GM21381 (cell line): ENCODE results near the gene TIAM2.
"Not testable (repeated sequence)": the region's sequence is repeated elsewhere in the genome, so short reads cannot be mapped to it uniquely, and the experiment has no call there.

Experiments used
- ATAC-seq: cut with Tn5 transposase; IDR thresholded peaks from one replicate; pipeline ENCODE4 v1.9.1; 2021; ENCODE audit warnings: mild to moderate bottlenecking, moderate library complexity; ENCODE audit not compliant: unreplicated experiment

The TIAM2 gene

DNA sequence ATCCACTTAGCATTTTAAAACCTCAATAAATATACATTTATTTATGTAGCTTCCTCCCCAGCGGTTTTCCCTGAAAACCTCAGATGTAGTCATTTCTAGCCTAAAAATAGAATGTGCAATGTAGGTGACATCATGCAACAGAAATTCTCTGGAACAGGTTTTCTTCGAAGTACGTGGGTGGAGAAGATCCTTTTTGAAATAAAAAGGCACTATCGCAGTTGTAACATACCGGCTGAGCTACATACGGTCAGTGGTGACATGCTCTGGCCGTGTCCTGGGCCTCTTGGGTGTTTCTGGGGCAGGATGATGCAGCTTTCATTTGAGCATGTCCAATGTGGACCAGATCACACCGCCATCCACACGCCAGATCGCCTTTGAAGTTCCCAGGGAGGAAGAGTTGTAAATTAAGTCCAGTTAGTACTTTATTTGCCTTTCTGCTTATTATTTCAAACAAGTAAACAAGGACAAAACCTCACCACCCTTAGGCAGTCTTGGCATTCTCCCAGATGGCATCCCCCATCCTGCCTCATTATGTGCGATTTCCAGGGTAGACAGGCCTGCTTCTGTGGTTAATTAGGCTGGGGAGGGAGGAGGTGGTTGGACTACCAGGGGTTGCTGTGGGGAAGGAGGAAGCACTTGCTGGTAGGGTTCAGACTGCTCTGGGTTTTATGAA is 159.2 kb downstream of the TIAM2 start:
- ATAC-seq, result no peak

DNA sequence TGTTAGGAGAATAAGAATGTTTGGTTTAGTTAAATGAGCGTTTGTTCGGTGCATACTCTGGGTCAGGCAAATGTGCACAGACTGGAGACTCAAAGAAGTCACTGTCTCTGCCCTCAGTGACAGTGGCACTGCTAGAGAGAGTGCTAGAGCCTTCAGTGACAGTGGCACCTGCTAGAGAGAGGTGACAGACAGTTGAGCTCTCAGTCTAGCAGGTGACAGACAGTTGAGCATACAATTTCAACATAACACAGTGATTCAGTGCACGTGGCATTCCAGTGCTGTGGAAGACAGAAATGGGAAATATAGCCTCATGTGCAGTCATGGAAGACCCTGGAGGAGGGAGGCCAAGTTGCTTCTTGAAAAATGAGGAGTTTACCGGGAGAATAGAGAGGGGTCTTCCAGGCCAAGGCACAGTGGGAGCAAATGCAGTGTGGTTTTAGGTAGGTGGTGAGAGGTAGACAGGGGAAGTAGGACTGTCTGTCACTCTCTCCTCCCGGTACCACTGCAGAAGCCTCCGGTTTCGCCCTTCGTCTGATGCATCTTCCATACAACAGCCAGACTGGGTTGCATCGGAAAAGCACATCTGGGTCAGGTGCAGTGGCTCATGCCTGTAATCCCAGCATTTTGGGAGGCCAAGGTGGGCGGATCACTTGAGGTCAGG is 160.8 kb downstream of the TIAM2 start:
- no peak for ATAC-seq

DNA sequence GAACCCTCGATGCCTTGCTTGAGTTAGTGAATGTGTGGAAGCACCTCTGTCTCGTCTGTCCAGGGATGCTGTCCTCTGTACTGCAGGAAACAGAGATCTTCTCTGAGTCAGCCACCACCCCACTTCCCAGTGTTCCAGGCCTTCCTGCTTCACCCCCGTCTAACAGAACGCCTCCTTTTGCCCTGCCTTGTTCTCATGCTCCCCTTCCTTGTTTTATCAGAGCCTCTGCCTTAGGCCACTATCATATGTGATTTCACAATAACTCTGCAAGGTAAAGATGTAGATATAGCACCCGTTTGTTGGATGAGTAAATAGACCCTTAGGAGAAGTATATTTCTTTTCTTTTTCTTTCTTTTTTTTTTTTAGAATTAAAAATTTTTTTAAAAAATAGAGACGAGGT is 162.0 kb downstream of the TIAM2 start:
- no peak for ATAC-seq

DNA sequence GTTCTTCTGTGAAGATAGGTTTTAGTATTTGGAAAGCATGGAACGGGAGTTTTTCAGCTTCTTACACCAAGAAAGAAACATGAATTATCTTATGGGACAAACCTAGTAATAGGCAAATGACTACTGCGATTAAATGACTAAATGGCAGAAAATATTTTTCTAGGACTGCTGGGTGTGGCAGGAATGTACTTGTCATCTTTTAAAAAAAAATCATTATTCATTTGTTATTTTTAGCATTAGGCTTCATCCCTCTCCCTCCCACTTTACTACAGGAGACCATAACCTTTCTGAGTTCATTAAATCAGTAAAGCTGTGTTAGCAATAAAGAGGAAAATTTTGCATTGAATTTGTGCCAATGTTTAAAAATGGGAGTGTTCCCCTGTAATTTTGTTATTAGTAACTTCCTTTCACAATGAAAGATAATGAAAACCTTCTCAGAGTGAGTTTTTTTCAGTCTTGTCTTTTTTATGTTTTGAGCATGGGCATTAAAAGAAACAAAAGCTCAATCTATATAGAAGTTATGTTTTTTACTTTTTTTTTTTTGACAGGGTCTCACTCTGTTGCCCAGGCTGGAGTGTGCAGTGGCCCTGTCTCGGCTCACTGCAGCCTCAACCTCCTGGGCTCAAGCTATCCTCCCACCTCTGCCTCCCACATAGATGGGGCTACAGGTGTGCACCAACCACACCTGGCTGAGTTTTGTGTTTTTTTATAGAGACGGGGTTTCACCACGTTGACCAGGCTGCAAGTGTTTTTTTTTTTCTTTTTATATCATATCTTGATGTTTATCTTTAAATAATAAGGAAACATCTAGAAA is 163.1 kb downstream of the TIAM2 start:
- ATAC-seq, result no peak

DNA sequence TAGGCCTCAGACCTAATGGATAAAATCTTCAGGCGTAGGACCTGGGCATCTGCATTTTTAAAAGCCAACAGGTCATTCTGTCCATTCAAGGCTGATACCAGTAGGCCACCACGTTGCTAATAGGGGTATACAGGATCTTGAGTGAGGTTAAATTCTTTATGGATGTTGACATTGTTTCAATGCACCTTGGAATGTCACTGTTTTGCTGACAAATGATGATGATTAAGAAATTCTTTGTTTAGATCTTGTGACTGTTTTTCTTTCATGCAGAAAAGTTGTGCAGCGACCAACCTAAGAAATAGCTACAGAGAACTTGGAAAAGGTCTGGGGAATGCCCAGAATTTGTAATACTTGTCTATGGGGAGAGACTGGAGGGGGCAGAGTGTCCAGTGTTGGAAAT is 167.6 kb downstream of the TIAM2 start:
- no peak for ATAC-seq

DNA sequence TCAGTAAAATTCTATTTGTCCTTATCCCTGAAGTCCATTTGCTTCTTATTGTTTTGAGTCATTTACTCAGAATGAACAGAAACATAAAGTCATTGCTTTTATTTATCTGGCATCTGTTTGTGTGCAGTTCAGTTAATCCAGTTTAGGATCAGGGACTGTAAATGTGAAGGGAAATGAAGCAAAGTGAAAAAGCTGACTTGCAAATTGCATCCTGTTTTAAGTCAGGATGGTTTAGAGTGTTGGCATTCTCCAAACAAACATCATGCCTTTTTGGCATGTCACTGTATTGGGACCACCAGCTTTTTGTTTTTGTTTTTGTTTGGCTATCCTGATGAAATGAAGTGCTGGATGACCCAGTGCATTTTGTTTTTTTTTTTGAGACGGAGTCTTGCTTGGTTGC is 168.5 kb downstream of the TIAM2 start:
- ATAC-seq, result no peak

DNA sequence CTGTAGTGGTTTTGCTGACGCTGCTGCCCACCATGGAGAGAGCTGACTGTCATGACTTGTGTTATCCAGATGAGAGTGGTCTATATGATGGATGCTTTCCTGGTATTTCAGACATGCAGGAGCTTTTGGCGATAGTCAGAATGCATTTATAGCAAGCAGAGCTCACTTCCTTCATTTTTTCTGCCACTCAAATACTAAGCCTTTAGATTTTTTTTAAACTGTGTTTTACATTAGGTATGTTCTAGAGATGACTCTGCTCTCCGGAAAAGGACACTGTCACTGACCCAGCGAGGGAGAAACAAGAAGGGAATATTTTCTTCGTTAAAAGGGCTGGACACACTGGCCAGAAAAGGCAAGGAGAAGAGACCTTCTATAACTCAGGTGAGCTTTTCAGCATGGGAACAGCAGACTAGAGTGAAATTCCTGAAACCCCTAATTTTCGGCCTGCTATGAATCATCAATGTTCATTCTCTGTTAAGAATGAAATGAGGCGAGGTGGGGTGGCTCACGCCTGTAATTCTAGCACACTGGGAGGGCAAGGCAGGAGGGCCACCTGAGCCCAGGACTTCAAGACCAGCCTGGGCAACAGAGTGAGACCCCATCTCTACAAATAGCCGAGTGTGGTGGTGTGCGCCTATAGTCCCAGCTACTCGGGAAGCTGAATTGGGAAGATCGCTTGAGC is 170.1 kb downstream of the TIAM2 start:
- ATAC-seq, result no peak

DNA sequence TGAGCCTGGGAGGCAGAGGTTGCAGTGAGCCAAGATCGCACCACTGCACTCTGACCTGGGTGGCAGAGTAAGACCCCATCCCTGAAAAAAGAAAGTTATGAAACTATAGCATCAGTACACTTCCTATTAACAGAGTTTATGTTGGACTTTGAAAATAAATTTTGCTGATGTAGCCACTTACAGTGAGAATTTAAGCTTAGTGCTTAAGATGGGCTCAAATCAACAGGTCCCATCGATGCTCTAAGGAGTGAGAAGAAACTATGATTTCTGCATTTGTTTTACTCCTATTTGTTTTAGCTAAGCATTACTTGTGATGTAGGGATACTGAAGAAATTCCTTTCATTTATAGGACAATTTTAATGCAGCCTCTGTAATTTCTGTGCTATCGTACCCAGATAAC is 175.4 kb downstream of the TIAM2 start:
- no peak for ATAC-seq

DNA sequence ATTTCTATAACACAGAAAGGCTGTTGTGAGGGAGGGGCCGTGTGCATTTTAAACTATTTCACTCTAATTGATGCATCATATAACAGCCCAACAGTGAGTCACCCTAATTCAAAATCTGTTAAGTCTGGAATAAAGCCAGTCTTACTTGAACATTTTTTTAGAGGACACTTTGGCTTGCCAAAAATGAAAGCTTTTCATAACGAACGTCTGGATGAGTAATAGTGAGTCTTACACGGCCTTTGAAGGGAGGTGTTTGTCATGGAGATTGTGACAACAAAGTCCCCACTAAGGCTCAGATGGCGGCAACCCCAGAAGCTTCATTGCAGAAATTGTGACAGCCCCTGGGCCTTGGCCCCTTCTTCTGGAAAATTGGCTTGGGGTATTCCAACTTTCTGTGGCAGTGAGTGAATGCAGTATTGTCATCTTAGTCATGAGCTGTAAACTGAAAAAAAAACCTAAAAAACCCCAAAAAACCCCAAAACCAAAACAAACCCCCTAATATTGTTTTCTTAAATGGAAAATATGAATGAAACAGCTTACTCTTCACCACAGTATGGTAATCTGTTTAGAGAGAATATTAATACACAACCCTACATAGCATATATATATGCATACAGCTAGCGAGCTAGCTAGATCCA is 176.1 kb downstream of the TIAM2 start:
- peak; percentile 85 for ATAC-seq

DNA sequence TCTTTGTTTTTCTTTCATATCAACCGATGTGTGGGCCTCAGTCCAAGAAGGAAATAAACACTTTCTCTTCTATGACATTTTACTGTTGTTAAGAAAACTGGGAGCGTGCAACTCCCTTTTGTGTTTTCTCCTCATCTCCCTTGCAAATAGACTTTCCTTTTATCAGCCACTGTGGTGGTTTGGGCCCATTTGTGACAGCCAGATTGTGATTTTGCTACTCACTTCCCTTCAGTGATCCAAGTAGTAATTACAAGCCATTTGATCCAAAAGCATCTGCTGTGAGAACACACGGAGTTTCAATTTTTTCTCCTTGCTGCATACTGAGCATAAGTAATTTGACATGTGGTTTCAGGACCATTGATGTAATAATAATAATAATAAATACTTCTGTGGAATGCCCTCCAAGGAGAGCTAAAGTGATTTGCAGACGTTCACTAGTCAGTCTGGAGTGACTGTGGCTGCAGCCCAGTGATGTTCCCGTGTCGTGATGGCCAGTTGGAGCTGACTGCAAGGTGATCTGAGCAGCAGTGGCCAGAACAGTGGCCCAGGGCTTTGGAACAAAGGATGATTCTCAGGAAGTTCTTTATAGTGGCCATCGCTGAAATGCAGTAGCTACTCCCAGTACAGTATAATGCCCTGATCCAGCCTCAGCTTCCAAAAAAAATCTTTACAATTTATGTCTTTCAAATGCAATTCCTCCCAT is 176.8 kb downstream of the TIAM2 start:
- peak; percentile 3 for ATAC-seq

DNA sequence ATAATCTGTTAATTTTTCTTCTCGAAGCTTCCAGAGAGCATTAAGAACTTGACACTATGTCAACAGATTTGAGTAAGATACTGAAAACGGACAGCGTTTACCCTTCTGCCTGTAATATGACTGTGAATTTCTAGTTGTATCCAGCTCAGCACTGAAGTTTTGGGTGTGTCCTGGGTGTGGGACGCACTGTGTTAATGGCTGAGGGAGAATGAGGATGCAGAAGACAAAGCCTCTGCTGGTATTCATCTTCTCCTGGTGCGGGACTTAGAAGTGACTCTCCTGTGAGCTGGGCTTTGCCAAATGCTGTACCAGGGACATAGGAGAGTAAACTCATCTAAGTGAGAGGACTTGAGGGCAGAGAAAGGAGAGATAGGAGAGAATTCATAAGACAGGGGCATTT is 178.4 kb downstream of the TIAM2 start:
- ATAC-seq, result no peak

DNA sequence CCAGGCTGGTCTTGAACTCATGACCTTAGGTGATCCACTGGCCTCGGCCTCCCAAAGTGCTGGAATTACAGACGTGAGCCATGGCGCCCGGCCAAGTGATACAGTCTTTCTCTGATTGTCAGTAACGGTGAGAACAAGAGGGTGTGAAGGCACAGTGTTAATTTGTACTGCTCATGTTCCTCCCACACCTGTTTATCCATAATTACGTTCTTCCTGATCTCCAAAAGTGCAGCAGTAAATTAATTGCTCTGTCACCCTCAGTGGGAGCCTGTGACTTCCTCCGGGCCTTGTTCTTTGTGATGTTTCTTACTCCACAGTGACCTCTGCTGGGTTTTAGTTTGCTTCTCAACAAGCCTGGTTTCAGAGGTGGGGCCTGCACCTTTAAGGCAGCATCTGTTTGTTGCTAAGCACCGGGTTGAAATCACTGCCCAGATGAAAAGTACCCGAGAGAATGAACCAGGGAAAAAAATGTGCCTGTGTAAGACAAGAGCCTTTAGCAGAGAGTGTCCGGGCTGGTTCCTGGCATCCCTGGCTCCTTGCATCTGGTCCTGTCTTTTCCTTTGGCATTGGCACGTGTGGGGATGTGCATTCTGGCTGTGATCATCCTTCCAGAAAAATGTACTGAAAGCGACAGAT is 179.6 kb downstream of the TIAM2 start:
- peak; percentile 46 for ATAC-seq

DNA sequence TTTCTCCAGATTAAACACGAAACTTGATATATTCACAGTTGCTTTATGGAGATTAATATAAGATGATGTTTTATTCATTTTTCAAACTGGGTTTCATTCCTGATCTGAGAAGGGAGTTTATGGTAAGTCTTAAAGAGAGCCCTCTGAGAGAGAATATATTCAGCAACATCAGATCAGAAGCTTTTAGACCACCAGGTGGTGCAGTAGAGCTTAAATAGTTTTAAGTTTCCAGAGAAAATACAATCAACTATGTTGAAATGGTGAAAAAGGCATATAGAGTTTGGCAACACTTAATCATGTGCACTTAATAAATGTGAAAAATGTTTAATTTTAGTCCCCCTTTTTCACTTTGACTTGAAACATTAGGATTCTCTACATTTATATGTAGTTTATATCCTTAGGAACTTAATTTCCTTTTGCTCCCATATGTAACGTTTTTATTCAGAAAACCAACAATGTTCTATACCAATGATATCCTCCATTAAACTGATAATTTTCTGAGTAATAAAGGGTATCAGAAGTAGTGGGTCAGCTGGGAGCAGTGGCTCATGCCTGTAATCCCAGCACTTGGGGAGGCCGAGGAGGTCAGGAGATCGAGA is 182.3 kb downstream of the TIAM2 start:
- ATAC-seq, result no peak

DNA sequence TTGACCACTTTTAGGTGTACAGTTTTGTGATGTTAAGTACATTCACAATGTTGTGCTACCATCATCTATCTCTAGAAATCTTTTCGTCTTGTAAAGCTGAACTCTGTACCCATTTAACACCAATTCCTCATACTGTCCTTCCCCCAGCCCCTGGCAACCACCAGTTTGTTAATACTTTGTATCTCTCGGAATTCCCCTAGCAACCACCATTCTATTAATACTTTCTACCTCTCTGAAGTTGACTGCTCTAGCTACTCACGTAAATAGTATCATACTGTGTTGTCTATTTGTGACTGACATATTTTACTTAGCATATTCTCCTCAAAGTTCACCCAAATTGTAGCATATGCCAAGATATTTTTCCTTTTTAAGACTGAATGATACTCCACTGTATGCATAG is 186.4 kb downstream of the TIAM2 start:
- ATAC-seq, result peak; percentile 64

DNA sequence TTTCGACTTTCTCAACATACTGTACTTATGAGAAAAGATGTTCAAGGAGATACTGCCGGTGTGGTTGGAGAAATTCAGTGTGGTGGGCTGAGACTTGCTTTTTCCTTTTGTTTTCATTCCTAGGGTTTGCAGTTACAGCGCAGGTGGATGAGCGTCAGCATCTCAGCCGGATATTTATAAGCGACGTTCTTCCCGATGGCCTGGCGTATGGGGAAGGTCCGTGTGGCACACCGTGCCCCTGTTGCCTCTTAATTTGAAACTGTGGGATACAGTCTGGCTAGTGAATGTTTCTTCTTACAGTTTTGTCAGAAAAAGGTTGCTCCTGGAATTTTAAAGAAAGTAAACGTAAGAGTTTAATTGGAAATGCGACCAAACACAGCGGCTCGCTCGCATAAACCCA is 187.0 kb downstream of the TIAM2 start:
- ATAC-seq, result no peak

DNA sequence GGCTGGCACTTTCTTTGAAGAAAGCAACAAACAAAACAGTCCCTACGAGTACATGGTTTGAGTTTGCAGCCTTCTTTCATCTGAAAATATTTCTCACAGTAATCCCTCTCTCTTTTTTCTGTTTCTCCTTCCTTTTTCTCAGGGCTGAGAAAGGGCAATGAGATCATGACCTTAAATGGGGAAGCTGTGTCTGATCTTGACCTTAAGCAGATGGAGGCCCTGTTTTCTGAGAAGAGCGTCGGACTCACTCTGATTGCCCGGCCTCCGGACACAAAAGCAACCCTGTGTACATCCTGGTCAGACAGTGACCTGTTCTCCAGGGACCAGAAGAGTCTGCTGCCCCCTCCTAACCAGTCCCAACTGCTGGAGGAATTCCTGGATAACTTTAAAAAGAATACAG is 188.0 kb downstream of the TIAM2 start:
- no peak for ATAC-seq

DNA sequence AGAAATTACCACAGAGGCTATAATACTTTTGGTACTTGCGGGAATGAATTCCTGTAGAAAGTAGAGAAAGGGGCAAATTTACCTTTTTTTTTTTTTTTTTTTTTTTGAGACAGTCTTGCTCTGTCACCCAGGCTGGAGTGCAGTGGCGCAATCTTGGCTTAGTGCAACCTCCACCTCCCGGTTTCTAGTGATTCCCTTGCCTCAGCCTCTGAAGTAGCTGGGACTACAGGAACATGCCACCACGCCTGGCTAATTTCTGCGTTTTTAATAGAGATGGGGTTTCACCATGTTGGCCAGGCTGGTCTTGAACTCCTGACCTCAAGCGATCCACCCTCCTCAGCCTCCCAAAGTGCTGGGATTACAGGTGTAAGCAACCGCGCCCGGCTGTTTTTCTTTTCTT is 189.9 kb downstream of the TIAM2 start:
- not testable (repeated sequence) for ATAC-seq

DNA sequence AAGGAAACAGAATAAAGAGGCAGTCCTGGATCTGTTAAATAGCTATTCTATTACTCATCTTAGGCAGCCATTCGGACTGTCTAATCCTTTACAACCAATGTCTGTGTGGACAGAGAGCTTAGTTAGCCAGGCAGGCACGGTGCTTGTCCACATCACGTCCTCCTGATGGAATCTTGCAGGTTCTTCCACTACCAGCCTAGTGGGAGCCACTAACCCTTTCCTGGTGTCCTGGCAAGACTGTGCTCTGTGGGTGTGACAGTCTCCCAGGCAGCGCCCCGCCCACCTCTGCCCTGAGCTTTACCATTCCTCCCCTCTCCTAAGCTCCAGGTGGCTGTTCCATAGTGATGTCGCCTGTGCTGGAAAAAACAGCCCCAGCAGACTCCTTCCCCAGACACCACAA is 190.4 kb downstream of the TIAM2 start:
- no peak for ATAC-seq

DNA sequence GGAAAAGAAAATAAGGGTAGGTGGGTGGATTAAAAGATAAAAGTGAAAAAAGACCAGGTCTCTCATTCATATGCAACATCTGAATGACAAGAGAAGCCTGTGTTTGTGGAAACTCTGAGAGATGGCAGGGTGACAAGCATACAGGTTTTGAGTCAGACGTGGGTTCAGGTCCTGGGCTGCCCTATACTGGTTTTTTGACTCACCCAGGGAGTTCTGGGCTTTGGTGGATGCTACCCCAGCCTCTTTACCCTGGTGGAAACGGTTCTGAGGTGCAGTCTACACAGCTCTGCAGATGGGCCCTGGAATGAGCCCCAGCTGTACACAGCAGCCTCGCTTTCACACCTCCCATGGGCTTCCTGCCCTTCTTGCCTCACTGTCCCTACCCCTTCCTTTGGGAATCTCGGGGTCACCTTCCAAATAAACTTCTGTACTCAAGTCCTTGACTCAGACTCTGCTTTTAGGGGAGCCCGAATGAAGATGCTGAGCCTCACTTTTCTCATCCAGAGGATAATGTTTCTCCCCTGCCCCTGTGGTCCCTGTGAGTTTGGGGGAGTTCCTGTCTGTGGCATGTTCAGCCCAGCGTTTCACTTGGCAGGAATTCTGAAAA is 191.0 kb downstream of the TIAM2 start:
- ATAC-seq, result no peak
